ENCODE results near the gene EIF3F.
"Not testable (repeated sequence)": the region's sequence is repeated elsewhere in the genome, so short reads cannot be mapped to it uniquely, and the experiment has no call there.

The EIF3F gene

DNA sequence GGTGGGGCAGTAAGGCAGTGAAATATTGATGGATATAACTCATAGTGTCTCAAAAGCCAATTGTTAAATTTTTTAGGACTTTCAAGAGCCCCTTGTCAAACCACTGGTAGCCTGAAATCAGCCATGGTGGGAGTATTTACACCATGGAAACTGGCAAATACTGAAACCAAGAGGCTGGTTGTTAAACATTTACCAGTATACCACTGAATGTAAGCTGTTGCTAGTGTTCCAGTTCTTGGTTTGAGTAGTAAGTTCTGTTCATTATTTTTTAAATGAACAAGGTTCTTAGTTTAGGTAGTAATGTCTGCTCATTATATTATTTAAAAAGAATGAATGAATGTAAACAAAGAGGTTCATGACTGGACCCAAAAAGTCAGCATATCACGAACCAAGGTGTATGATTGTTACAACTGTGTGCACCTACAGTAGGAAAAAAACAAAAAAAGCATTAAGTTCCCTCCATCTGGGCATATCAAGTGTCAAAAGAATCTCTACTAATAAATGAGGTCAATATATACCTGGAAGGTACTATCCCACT is 4.5 kb upstream of the EIF3F start:
- peaks cover 7 to 20% (median 14%) of the 10 kb centered on the region in 10 experiments for H3K4me1 ChIP-seq

GRCh38 chr11:7983832-7984590 is 3.1 kb upstream of the EIF3F start:
- no peaks in the 10 kb centered on the region for H3K27me3 ChIP-seq
- H4K20me1 ChIP-seq: peaks cover 0 to 12% (median 11%) of the 10 kb centered on the region in 11 experiments; a peak in 10 of 22 replicates
- peaks cover 3 to 13% (median 10%) of the 10 kb centered on the region in 11 experiments for H3K36me3 ChIP-seq
- peaks cover 19 to 31% (median 25%) of the 10 kb centered on the region in 10 experiments for H3K4me1 ChIP-seq
- H3K9ac ChIP-seq: no peak overlapping the region
- TF ChIP-seq Cebpa-rat (IDR thresholded peaks at IDR 0.05): no peak
- no peak overlapping the region for H3K27ac ChIP-seq
- no peak overlapping the region for H3K4me2 ChIP-seq
- no peaks in the 10 kb centered on the region for H3K9me3 ChIP-seq (replicated peaks in 1 of 11)
- H3K4me3 ChIP-seq: no peak overlapping the region

More for the DNA sequence above, 4.5 kb upstream of the EIF3F start:
- Histone ChIP-seq H3K9ac (no peak overlapping the region), H3K36me3 (no peaks in the 10 kb centered on the region), H3K27ac (no peak overlapping the region), H3K9me3 (replicated peaks in 1 of 11) (no peaks in the 10 kb centered on the region), H3K27me3 (no peaks in the 10 kb centered on the region), H3K4me2 (no peak overlapping the region), H4K20me1 (no peaks in the 10 kb centered on the region), H3K4me3 (no peak overlapping the region)
- TF ChIP-seq Cebpa-rat (IDR thresholded peaks at IDR 0.05): no peak

GRCh38 chr11:7987560-7987883 is 385 bp downstream of the EIF3F start:
- peaks cover 33 to 66% (median 56%) of the 10 kb centered on the region in 10 experiments for H3K4me1 ChIP-seq

DNA sequence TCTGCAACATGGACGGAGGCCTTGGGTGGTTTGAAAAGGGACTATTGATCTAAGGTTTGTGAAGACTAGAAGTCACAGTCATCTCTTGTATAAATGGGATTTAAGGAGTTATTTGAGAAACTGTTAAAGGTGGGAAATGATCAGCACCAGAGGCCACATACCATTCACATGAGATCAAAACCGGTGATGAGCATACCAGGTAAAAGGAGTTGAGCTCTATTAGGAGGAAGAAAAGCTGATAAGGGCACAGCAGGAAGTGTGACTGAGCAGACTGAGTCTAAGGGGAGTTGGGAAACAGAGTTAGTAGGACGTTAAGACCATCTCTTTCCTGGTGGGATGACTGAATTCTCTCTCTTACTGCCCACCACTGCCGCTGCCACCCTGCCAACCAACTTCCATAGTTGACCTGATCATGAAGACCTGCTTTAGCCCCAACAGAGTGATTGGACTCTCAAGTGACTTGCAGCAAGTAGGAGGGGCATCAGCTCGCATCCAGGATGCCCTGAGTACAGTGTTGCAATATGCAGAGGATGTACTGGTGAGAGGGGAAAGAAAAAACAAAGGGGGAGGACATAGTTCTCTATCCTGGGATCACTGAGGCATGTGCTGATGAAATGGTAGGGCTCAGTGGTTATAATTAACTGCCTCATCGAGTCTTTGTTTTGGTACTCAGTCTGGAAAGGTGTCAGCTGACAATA is 7.6 kb downstream of the EIF3F start:
- peak overlapping the region in 4 of 10 experiments; percentile 9 to 42 (median 14); a peak in 3 of 20 replicates for H3K4me3 ChIP-seq
- H3K9ac ChIP-seq: peak overlapping the region in 8 of 11 experiments; percentile 38 to 69 (median 60); a peak in 13 of 22 replicates
- H3K27me3 ChIP-seq: no peaks in the 10 kb centered on the region
- TF ChIP-seq Cebpa-rat (IDR thresholded peaks at IDR 0.05): peak in 7 of 11 experiments; percentile 46 to 80 (median 64); a peak in 13 of 22 replicates
- H3K27ac ChIP-seq: peak overlapping the region in 8 of 11 experiments; percentile 52 to 92 (median 74); a peak in 17 of 22 replicates
- H3K4me1 ChIP-seq: peaks cover 12 to 68% (median 59%) of the 10 kb centered on the region in 10 experiments
- H3K36me3 ChIP-seq: peaks cover 90 to 100% (median 100%) of the 10 kb centered on the region in 11 experiments
- peak overlapping the region in 10 of 11 experiments; percentile 4 to 87 (median 70); a peak in 18 of 22 replicates for H3K4me2 ChIP-seq
- peaks cover 0 to 55% (median 30%) of the 10 kb centered on the region in 11 experiments; a peak in 15 of 22 replicates for H4K20me1 ChIP-seq
- H3K9me3 ChIP-seq (replicated peaks in 1 of 11): no peaks in the 10 kb centered on the region

More at GRCh38 chr11:7987560-7987883, 385 bp downstream of the EIF3F start:
- H3K27me3 ChIP-seq; H3K9me3 ChIP-seq (replicated peaks in 1 of 11): not testable (repeated sequence)
- Histone ChIP-seq H4K20me1 (peaks cover 0 to 48% (median 38%) of the 10 kb centered on the region in 11 experiments; a peak in 15 of 22 replicates), H3K4me2 (peak overlapping the region; percentile 87 to 98 (median 97)), H3K36me3 (peaks cover 27 to 48% (median 45%) of the 10 kb centered on the region in 11 experiments), H3K27ac (peak overlapping the region; percentile 50 to 92 (median 83); a peak in 21 of 22 replicates), H3K9ac (peak overlapping the region; percentile 81 to 93 (median 85)), H3K4me3 (peak overlapping the region; percentile 76 to 95 (median 88))

DNA sequence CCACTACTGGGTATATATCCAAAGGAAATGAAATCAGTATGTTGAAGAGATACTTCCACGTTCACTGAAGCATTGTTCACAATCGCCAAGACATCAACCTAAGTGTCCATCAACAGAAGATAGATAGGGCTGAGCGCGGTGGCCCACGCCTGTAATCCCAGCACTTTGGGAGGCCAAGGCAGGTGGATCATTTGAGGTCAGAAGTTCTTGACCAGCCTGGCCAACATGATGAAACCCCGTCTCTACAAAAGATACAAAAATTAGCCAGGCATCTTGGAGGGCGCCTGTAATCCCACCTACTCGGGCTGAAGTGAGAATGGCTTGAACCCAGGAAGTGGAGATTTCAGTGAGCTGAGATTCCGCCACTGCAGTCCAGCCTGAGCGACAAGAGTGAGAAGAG is 12.7 kb downstream of the EIF3F start:
- H4K20me1 ChIP-seq: peaks cover 0 to 8% (median 0%) of the 10 kb centered on the region in 11 experiments; a peak in 6 of 22 replicates
- no peak overlapping the region for H3K9ac ChIP-seq
- TF ChIP-seq Cebpa-rat (IDR thresholded peaks at IDR 0.05): no peak
- no peak overlapping the region for H3K27ac ChIP-seq
- H3K4me1 ChIP-seq: peaks cover 0 to 18% (median 11%) of the 10 kb centered on the region in 10 experiments; a peak in 18 of 20 replicates
- no peak overlapping the region for H3K4me3 ChIP-seq
- H3K36me3 ChIP-seq: peaks cover 56 to 67% (median 59%) of the 10 kb centered on the region in 11 experiments
- no peaks in the 10 kb centered on the region for H3K9me3 ChIP-seq (replicated peaks in 1 of 11)
- no peaks in the 10 kb centered on the region for H3K27me3 ChIP-seq
- H3K4me2 ChIP-seq: no peak overlapping the region

- Histone ChIP-seq H3K36me3 (peaks cover 50 to 61% (median 53%) of the 10 kb centered on the region in 11 experiments), H3K9me3 (replicated peaks in 1 of 11) (no peaks in the 10 kb centered on the region), H4K20me1 (peaks cover 0 to 8% (median 0%) of the 10 kb centered on the region in 11 experiments; a peak in 5 of 22 replicates), H3K4me2 (no peak overlapping the region), H3K4me3 (no peak overlapping the region), H3K4me1 (peaks cover 0 to 12% (median 5%) of the 10 kb centered on the region in 10 experiments; a peak in 15 of 20 replicates), H3K27me3 (no peaks in the 10 kb centered on the region), H3K27ac (no peak overlapping the region), H3K9ac (no peak overlapping the region)
- peak in 1 of 11 experiments; percentile 49; a peak in 1 of 22 replicates for TF ChIP-seq Cebpa-rat (IDR thresholded peaks at IDR 0.05)
Measured at GRCh38 chr11:8000390-8000789, 13.3 kb downstream of the EIF3F start.

DNA sequence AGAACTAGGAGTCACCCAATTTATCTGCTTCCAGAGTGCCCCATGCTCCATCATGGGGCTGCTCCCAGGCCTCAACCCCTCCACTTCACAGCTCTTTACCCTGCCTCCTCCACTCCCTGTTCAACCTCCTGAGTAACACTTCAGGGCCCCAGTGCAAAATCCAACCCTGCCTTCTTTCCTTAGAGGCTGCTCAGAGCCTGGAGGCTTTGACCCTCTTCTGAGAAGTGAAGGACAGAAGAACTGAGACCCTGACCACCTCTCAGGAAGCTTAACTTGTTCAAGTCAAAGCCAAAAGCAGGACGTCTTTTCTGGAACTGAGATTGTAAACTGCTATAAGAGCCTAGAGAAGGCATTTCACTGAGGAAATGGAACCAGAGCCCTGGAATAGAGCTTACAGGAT is 15.5 kb downstream of the EIF3F start:
- Histone ChIP-seq H4K20me1 (peaks cover 0 to 8% (median 0%) of the 10 kb centered on the region in 11 experiments; a peak in 6 of 22 replicates), H3K9ac (no peak overlapping the region), H3K4me1 (no peaks in the 10 kb centered on the region), H3K27me3 (no peaks in the 10 kb centered on the region), H3K4me3 (no peak overlapping the region), H3K36me3 (peaks cover 27 to 38% (median 30%) of the 10 kb centered on the region in 11 experiments), H3K4me2 (no peak overlapping the region), H3K9me3 (replicated peaks in 1 of 11) (no peaks in the 10 kb centered on the region), H3K27ac (0 out of 22 replicates have a peak overlapping the region, but pooled peaks of 1 of the 11 experiments have one; percentile 13)
- no peak for TF ChIP-seq Cebpa-rat (IDR thresholded peaks at IDR 0.05)

- no peak for TF ChIP-seq Cebpa-rat (IDR thresholded peaks at IDR 0.05)
- H3K27ac ChIP-seq: no peak overlapping the region
- H4K20me1 ChIP-seq: peaks cover 0 to 8% (median 0%) of the 10 kb centered on the region in 11 experiments; a peak in 6 of 22 replicates
- H3K4me2 ChIP-seq: no peak overlapping the region
- H3K36me3 ChIP-seq: peaks cover 22 to 33% (median 25%) of the 10 kb centered on the region in 11 experiments
- H3K4me3 ChIP-seq: no peak overlapping the region
- H3K9me3 ChIP-seq (replicated peaks in 1 of 11): no peaks in the 10 kb centered on the region
- H3K27me3 ChIP-seq: no peaks in the 10 kb centered on the region
- H3K9ac ChIP-seq: no peak overlapping the region
- peaks cover 0 to 3% (median under 1%) of the 10 kb centered on the region in 10 experiments; a peak in 4 of 20 replicates for H3K4me1 ChIP-seq
Measured at GRCh38 chr11:8003187-8003586, 16.1 kb downstream of the EIF3F start.
